ENCODE results near the gene MAD1L1. TPM values are rescaled to one million over a fixed set of nuclear protein-coding genes. Genes with fewer than 3 reads are reported as not detected.

The MAD1L1 gene
- total RNA-seq, 2 experiments from 2014 or later, result 58.3 to 65.3 TPM

DNA sequence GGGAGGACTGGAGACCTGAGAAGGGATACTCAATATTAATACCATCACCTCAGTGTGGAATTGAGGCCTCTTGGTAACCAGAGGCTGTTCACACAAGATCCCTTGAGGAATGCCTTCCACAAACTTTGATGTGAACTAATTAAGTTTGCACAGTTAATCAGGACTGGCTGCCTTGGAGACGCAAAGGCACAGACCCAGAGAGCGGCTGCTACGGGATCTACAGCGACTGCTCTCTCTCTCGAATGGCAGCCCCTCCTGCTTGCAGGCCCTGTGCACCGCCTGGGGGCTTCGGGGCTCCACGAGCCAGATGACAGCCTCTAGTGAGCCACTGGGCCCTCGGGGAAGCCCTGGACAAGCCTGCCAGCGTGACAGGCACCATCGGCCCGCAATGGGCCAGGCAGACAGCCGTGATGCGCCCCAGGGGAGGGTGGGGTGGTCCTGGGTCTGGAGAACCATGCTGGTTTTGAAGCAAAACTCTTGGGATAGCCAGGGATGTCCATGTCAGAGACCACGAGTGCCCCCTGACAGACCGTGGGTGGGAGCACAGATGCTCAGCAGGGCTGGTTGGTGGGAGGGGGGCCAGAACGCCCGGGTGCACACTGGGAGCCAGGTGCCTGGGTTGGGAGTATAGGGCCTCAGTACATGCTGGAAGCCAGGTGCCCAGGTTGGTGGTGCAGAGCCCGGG, 367.0 kb downstream of the MAD1L1 start:
- Histone ChIP-seq H2AFZ (ENCODE audit: low read length) (no peak overlapping the region), H3K4me2 (ENCODE audit: low read length) (no peak overlapping the region), H3K79me2 (ENCODE audit: insufficient read depth, low read depth, low read length) (no peaks in the 10 kb centered on the region), H3K9me3 (ENCODE audit: low read length) (no peaks in the 10 kb centered on the region), H3K27ac (ENCODE audit: low read depth, low read length, poor library complexity, severe bottlenecking) (no peak overlapping the region), H3K4me1 (ENCODE audit: insufficient read depth, low read length, poor library complexity, severe bottlenecking) (peaks cover 13% of the 10 kb centered on the region), H3K9me2 (ENCODE audit: insufficient read depth, low read length) (no peaks in the 10 kb centered on the region), H3K36me3 (ENCODE audit: insufficient read depth, low read length) (no peaks in the 10 kb centered on the region), H3K4me3 (ENCODE audit: low read depth, low read length, poor library complexity, severe bottlenecking) (no peak overlapping the region), H4K20me1 (ENCODE audit: insufficient read depth, low read length) (no peaks in the 10 kb centered on the region)
- no TSS peak for BruUV-seq (replicated peaks)
- ChIA-PET POLR2A (no interaction called here), CTCF (ENCODE audit: unreplicated experiment) (no interaction called here)
- DNase-seq (ENCODE audit: low spot score), result no peak
- intact Hi-C loops (cut with micrococcal nuclease; ENCODE audit: unreplicated experiment), result no loop called here
- no peak for TF ChIP-seq EZH2phosphoT487 (IDR thresholded peaks at IDR 0.05; ENCODE audit: borderline replicate concordance, low read depth, low read length)
- TF ChIP-seq, protein P1, sequence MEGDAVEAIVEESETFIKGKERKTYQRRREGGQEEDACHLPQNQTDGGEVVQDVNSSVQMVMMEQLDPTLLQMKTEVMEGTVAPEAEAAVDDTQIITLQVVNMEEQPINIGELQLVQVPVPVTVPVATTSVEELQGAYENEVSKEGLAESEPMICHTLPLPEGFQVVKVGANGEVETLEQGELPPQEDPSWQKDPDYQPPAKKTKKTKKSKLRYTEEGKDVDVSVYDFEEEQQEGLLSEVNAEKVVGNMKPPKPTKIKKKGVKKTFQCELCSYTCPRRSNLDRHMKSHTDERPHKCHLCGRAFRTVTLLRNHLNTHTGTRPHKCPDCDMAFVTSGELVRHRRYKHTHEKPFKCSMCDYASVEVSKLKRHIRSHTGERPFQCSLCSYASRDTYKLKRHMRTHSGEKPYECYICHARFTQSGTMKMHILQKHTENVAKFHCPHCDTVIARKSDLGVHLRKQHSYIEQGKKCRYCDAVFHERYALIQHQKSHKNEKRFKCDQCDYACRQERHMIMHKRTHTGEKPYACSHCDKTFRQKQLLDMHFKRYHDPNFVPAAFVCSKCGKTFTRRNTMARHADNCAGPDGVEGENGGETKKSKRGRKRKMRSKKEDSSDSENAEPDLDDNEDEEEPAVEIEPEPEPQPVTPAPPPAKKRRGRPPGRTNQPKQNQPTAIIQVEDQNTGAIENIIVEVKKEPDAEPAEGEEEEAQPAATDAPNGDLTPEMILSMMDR (conservative IDR thresholded peaks at IDR 0.05; ENCODE audit: low read length), result no peak

DNA sequence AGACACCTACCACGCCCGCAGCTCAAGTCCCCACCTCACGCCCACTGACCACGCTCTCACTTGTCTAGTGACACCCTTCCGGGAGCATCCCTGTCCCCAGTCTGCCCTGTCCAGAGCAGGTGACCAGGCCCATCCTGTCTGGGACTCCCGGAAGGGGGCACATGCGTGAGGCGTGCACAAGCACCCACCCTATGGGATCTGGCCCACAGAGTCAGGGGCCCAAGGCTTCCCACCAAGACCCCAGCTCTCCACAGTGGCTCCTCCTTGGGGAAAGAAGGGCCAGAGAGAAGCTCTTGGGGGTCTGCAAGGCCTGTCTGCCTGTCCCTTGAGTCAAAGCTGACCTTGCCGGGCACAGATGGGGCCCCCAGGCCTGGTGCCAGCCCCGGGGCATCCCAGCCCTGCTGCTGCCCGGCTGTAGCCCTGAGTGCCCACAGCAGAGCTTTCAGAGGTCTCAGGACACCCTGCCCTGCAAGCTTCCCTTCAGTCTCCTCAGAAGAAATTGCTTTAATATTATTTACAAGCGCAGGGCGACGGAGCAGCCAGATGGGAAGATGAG, 367.7 kb downstream of the MAD1L1 start:
- H3K79me2 ChIP-seq (ENCODE audit: insufficient read depth, low read depth, low read length), result no peaks in the 10 kb centered on the region
- H3K27ac ChIP-seq (ENCODE audit: low read depth, low read length, poor library complexity, severe bottlenecking), result no peak overlapping the region
- POLR2A ChIA-PET, result interaction anchor here (0.7 kb wide), 1 partner anchor 915 kb away, joined by 3 read pairs; no protein-coding TSS in a partner anchor
- H2AFZ ChIP-seq (ENCODE audit: low read length), result no peak overlapping the region
- peaks cover 13% of the 10 kb centered on the region for H3K4me1 ChIP-seq (ENCODE audit: insufficient read depth, low read length, poor library complexity, severe bottlenecking)
- no peaks in the 10 kb centered on the region for H4K20me1 ChIP-seq (ENCODE audit: insufficient read depth, low read length)
- TF ChIP-seq, protein P1 (conservative IDR thresholded peaks at IDR 0.05; ENCODE audit: low read length), result no peak
- TF ChIP-seq EZH2phosphoT487 (IDR thresholded peaks at IDR 0.05; ENCODE audit: borderline replicate concordance, low read depth, low read length), result no peak
- CTCF ChIA-PET (ENCODE audit: unreplicated experiment), result no interaction called here
- DNase-seq (ENCODE audit: low spot score), result no peak
- intact Hi-C loops (cut with micrococcal nuclease; ENCODE audit: unreplicated experiment), result no loop called here
- no peaks in the 10 kb centered on the region for H3K9me3 ChIP-seq (ENCODE audit: low read length)
- H3K9me2 ChIP-seq (ENCODE audit: insufficient read depth, low read length), result no peaks in the 10 kb centered on the region
- H3K4me2 ChIP-seq (ENCODE audit: low read length), result no peak overlapping the region
- H3K36me3 ChIP-seq (ENCODE audit: insufficient read depth, low read length), result no peaks in the 10 kb centered on the region
- H3K4me3 ChIP-seq (ENCODE audit: low read depth, low read length, poor library complexity, severe bottlenecking), result no peak overlapping the region
- BruUV-seq (replicated peaks), result no TSS peak

All from OCI-LY7 (cell line).